Kidney epithelial cell (primary cell): Measurements from ENCODE around the gene CDH22. TPM values are rescaled to one million over a fixed set of nuclear protein-coding genes. Genes with fewer than 3 reads are reported as not detected.

Source experiments
- DNase-seq: peaks from one replicate; pipeline ENCODE4 v3.0.0-alpha.2; 2010; ENCODE audit warnings: low read depth
- H3K27me3 ChIP-seq: 2 replicates; pipeline ENCODE4 v1.6.0; 2011; ENCODE audit warnings: low read length; ENCODE audit not compliant: control insufficient read depth, insufficient read depth
- H3K36me3 ChIP-seq: 2 replicates; pipeline ENCODE4 v1.5.1; 2011; ENCODE audit warnings: low read length; ENCODE audit not compliant: control insufficient read depth, insufficient read depth
- H3K4me3 ChIP-seq: 2 replicates; pipeline ENCODE4 v1.5.1; 2011; ENCODE audit warnings: low read depth, mild to moderate bottlenecking, control low read depth, low read length
- CTCF ChIP-seq: IDR thresholded peaks from 2 replicates; pipeline ENCODE4 v1.5.1; 2011; ENCODE audit warnings: mild to moderate bottlenecking, moderate library complexity, low read length, control low read depth, inconsistent platforms; ENCODE audit not compliant: insufficient read depth, poor library complexity, severe bottlenecking
- total RNA-seq: library from RNA; depleted of rRNA; stranded (reverse); fragments of >200 nt; gene quantifications from 2 replicates; pipeline ENCODE4 v1.2.3, GENCODE V29; 2015

CDH22 gene
- total RNA-seq, 1 donor from 2014 or later: not detected

GRCh38 chr20:46218656-46219055 lies 89.6 kb downstream of the CDH22 start:
- Histone ChIP-seq H3K4me3 (no peak overlapping the region), H3K27me3 (peaks cover 9% of the 10 kb centered on the region), H3K36me3 (no peaks in the 10 kb centered on the region)
- no peak for TF ChIP-seq CTCF
- DNase-seq: no peak

- Histone ChIP-seq H3K27me3 (peaks cover 9% of the 10 kb centered on the region), H3K36me3 (no peaks in the 10 kb centered on the region), H3K4me3 (no peak overlapping the region)
- TF ChIP-seq CTCF: no peak
- DNase-seq: no peak
These were observed 90.7 kb downstream of the CDH22 start for GRCh38 chr20:46217583-46217982.

DNA sequence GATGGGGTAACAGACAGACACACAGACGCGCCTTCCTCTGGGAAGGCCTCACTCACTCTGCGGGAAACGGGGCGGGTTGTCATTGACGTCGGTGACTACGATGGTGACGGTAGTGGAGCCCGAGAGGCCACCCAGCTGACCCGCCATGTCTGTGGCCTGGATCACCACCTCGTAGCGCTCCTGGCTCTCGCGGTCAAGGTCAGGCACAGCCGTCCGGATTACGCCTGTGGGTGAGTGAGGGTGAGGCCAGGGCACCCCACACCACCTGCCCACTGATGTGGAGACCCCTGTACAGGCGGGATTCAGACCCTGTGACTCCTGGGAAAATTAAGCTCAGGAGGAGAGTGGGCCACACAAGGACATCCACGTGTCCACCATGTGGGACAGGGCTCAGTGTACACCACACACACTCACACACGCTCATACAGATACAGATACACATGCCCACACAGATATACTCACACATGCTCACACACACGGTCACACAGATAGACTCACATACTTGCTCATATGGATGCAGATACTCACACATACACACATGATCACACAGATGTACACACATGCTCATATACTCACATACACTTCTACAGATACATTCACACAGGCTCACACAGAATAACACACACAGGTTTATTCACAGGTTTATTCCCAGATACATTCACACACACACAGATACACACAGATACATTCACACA lies 91.4 kb downstream of the CDH22 start:
- Histone ChIP-seq H3K4me3 (no peak overlapping the region), H3K36me3 (no peaks in the 10 kb centered on the region), H3K27me3 (peaks cover 15% of the 10 kb centered on the region)
- DNase-seq: no peak
- no peak for TF ChIP-seq CTCF

- no peak for TF ChIP-seq CTCF
- peak; percentile 1 for DNase-seq
- no peak overlapping the region for H3K4me3 ChIP-seq
These were observed 92.2 kb downstream of the CDH22 start for GRCh38 chr20:46215913-46216707.

GRCh38 chr20:46214824-46215488 lies 93.3 kb downstream of the CDH22 start:
- Histone ChIP-seq H3K4me3 (no peak overlapping the region), H3K36me3 (no peaks in the 10 kb centered on the region), H3K27me3 (peaks cover 25% of the 10 kb centered on the region)
- DNase-seq: no peak
- no peak for TF ChIP-seq CTCF

More at GRCh38 chr20:46215913-46216707, 92.2 kb downstream of the CDH22 start:
- H3K27me3 ChIP-seq: peaks cover 17% of the 10 kb centered on the region
- H3K36me3 ChIP-seq: no peaks in the 10 kb centered on the region
